ENCODE measurements around the gene JPH4.
"Not testable (repeated sequence)": the region's sequence is repeated elsewhere in the genome, so short reads cannot be mapped to it uniquely, and the experiment has no call there.

The JPH4 gene

GRCh38 chr14:23578560-23579310 is at the start of gene JPH4:
Gene JPH4, minus strand, starts transcription at chr14:23578790. Its CDS starts 1,337 bp downstream, at chr14:23577453.
- no peak for DNase-seq

DNA sequence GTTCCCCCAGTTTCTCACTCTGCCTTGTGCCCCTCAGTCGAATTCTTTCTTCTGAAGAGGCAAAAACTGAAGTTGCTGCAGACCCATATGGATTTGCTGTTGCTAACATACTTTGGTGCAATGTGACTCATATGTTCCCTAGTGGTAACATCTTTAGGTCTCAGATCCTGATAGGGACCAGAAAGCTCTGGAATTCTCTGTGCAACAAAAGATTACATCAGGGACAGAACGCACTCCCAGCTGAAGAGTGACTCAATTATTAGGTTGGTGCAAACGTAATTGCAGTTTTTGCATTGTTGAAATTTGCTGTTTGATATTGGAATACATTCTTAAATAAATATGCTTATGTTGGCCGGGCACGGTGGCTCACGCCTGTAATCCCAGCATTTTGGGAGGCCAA is 49.4 kb upstream of the JPH4 start:
- DNase-seq = no peak

GRCh38 chr14:23626946-23627345 is 48.4 kb upstream of the JPH4 start:
- no peak for DNase-seq

- DNase-seq = no peak
These were observed 46.3 kb upstream of the JPH4 start for GRCh38 chr14:23624830-23625404.

DNA sequence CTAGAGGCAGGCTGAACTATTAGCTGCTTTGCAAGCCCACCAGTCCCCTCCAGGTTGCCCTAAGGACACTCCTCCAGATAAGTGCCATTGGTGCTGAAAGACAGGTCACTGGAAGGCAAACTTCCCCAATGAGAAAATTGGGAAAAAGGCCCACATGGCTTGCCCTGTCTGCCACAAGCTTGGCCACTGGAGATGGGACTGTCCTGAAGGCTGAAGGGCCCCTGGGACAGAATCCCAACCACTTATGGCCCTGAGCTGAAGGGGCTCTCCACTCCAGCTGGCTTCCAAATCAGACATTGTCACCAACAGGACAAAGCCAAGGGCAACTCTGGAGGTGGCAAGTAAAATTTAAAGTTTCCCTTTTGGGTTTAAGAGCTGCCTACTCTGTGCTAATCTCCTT is 45.4 kb upstream of the JPH4 start:
- no peak for DNase-seq

- DNase-seq = no peak
These were observed 44.4 kb upstream of the JPH4 start for GRCh38 chr14:23622990-23623389.

GRCh38 chr14:23621932-23622730 is 43.5 kb upstream of the JPH4 start:
- no peak for DNase-seq

DNA sequence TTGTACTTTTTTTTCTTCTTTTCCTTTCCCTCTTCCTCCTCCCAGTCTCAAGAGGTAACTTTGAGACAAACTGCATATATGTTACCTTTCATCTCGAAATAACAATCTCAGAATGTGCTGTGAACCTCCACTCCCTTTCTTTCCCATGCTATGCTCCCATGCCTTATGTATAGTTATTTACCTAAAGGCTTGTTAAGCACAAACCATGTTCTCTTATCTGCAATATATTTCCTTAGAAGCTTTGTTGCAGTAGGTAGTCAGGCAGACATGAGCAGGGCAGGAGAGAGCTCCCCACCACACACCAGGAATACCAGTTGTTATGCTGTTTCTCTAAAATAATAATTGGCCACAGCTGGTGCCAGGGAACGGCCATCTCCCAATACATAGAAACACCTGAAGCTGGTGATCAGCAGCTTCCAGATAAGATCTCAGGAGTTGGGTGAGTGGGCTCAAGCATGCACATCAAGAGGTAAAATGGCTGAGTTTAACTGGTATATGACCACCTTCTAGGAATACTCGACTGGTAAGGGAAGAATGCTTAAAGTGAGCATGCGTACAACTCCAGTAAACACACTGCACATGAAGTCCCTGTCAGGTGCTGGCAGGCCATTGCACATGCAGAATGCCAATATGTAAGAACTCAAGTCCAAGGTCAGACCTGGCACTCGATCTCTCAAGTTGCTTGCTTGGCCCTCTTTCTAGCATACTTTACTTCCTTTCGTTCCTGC is 42.8 kb upstream of the JPH4 start:
- DNase-seq = no peak

GRCh38 chr14:23620177-23620702 is 41.6 kb upstream of the JPH4 start:
- DNase-seq = no peak

DNA sequence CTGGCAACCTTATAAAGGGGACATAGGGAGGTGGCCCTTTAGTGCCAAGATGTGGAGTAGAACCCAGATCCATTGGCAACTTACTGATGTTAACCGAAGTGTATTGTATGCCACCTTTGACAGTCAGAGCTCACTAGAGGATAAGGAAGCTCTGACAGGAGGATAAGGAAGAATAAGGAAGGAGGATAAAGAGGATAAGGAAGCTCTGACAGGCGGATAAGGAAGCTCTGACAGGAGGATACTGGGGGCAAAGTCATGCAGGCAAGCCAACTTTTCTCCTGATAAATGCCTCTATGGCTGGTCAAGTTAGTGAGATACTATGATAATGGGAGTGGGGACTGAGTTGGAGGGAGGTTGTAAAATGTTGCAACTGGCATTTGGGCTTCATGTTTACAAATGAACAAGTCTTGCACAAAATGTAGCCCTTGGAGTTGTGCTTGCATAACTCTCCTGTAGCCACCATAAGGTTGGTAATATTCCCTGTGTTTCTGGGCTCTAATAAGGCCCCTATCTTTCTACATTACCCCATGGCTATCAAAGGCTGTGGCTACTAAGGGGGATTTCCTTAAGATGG is 39.9 kb upstream of the JPH4 start:
- DNase-seq = no peak

DNA sequence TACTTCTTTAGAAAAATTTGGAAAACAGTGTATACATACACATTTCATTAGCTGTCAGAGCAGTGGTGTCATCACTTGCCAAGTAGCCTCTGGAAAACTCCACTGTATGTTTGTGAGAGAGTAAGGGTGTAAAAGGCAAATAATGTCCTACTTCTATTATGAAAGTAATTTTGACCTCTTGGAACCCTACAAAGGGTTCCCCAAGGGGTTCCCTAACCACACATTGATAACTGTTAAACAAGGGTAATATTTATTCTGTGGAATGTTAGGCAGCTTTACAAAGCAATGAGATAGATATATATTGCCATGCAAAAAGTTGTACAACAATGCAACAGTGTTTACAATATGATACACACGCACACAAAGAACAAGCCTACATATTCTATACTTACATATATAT is 38.9 kb upstream of the JPH4 start:
- no peak for DNase-seq

DNA sequence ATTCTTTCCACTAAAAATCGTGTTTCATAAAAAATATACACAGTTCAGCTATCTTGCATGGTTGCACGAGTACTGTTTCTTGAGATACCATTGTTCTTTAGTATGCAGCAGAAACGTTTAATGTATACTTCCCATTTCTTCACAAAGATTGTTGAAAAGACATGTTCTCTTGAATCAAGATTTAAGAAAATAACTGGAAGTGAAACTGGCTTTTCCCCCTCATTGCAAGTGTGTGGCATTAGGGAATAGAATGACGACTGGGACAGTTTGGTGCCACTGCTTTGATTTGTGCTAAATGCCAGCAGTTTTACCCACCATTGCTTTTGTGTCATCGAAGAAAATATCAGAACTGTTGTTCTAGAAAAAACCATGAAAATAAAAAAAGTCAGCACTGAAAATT is 37.3 kb upstream of the JPH4 start:
- no peak for DNase-seq

DNA sequence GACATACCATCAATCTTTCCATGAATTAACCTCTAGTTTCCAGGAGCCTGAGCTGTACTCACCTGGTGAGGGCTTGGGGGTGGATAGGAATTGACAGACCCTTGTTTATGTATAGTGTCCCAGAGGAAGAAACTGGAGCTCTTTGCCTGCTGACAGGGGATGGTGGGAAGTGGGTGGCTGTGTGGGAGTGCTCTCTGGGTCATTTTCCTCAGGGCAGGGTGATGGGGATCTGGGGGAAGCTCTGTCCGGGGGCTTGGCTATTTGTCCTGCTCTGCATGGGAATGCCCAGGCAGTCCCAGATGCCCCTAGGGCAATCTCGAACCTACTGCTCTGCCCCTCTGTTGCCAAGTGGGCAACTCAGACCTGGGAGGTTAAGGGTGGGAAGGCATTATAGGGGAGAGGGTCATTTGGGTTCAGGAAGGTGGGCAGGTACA is 35.8 kb upstream of the JPH4 start:
- DNase-seq = no peak

DNA sequence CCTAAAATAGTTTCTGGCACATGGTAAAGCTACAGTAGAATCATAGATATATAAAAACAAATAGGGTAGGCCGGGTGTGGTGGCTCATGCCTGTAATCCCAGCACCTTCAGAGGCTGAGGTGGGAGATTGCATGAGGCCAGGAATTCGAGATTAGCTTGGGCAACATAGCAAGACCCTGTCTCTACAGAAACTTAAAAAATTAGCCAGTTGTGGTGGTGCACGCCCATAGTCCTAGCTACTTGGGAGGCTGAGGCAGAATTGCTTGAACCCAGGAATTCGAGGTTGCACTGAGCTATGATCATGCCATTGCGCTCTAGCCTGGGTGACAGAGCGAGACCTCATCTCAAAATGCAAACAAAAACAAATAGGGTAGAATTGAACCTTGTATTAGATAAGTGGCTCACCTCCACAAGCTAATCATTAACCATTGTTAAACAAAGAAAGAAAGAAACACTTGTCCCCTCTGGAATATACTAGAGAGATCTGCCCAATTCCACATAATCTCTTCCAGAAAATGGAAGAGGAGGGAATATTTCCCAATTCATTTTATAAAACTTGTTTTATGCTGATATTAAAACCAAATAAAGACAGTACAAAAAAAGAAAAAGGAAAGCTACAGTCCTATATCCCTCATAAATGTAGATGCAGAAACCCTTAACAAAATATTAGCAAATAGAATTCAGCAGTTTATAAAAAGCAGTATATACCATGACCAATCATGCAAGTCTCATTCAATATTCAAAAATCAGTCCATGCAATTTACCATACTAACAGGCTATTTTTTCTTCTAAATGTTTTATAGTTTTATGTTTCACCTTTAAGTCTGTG is 34.9 kb upstream of the JPH4 start:
- no peak for DNase-seq

GRCh38 chr14:23612802-23613201 is 34.2 kb upstream of the JPH4 start:
- no peak for DNase-seq

DNA sequence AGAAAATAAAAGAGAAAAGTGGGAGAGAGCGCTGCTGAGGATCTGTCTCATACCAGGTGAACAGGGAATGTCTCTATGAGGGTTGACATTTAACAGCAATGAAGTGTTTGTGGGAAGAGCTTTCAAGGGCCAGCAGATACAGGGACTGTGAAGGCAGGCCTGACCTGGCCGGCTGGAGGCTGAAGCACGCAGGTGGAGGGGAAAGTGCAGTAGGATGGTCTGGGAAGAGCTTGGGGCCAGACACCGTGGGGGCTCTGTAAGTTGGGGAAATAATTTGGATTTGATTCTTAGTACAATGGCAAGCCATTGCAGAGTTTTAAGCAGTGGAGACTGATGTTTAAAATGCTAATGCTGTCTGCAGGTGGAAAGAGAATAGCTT is 33.8 kb upstream of the JPH4 start:
- no peak for DNase-seq

GRCh38 chr14:23610815-23611289 is 32.3 kb upstream of the JPH4 start:
- DNase-seq = no peak

- DNase-seq = no peak
These were observed 31.7 kb upstream of the JPH4 start for GRCh38 chr14:23610090-23610814.

GRCh38 chr14:23609411-23610089 is 31.0 kb upstream of the JPH4 start:
- not testable (repeated sequence) for DNase-seq

DNA sequence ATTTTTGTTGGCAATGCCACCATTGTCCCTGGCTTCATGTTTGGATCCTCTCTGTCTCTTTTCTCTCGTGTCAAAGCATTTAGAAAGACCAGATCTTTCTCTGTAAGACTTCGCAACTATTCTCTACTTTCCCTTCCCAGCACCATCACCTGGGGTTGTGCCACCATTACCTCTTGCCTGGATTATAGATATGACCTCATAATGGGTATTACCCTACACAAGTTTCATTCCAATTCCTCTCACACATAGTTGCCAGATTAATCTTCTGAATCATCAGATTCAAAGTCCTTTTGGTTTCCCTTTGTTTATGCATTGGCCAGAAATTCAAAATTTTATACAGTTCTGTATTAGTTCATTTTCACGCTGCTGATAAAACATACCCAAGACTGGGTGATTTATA is 30.4 kb upstream of the JPH4 start:
- DNase-seq = no peak
